Mesenchymal stem cell (in vitro differentiated cells and primary cell): ENCODE measurements around the gene RXFP1.

Experiments used
- DNase-seq: peaks from one replicate; pipeline ENCODE4 v3.0.0-alpha.2; 2013
- H2AFZ ChIP-seq: one replicate; pipeline ENCODE4 v1.6.1; 2013; ENCODE audit warnings: low read depth, mild to moderate bottlenecking, control low read depth, inconsistent platforms, low read length, moderate library complexity
- H2AK5ac ChIP-seq: 2 replicates; pipeline ENCODE4 v1.6.1; 2013; ENCODE audit warnings: low read length, moderate library complexity, mild to moderate bottlenecking, inconsistent platforms; ENCODE audit not compliant: severe bottlenecking
- H2BK120ac ChIP-seq: one replicate; pipeline ENCODE4 v1.6.1; 2013; ENCODE audit warnings: low read depth, mild to moderate bottlenecking, inconsistent platforms, low read length, moderate library complexity
- H2BK12ac ChIP-seq, 2 experiments: one replicate each; pipeline ENCODE4 v1.6.1; 2013; ENCODE audit warnings: inconsistent platforms in 2 of 2, low read length in 2 of 2, mild to moderate bottlenecking in 2 of 2, moderate library complexity in 2 of 2, control low read depth in 1 of 2
- H2BK15ac ChIP-seq: one replicate; pipeline ENCODE4 v1.6.1; 2013; ENCODE audit warnings: mild to moderate bottlenecking, low read depth, inconsistent platforms; ENCODE audit not compliant: poor library complexity, severe bottlenecking
- H2BK5ac ChIP-seq: 2 replicates; pipeline ENCODE4 v1.6.1; 2013; ENCODE audit warnings: low read depth, mild to moderate bottlenecking, low read length, control low read depth, inconsistent platforms; ENCODE audit not compliant: poor library complexity, severe bottlenecking
- H3K14ac ChIP-seq, 2 experiments: one replicate each; pipeline ENCODE4 v1.6.1; 2013; ENCODE audit warnings: inconsistent platforms in 2 of 2, low read length in 2 of 2, control low read depth in 1 of 2, mild to moderate bottlenecking in 1 of 2, moderate library complexity in 1 of 2
- H3K18ac ChIP-seq, 2 experiments: one replicate each; pipeline ENCODE4 v1.6.1; 2013; ENCODE audit warnings: inconsistent platforms in 2 of 2, low read length in 2 of 2, control low read depth in 1 of 2, low read depth in 1 of 2, mild to moderate bottlenecking in 1 of 2
- H3K23ac ChIP-seq, 2 experiments: one replicate each; pipeline ENCODE4 v1.6.1; 2013; ENCODE audit warnings: inconsistent platforms in 2 of 2, low read length in 2 of 2, mild to moderate bottlenecking in 2 of 2, moderate library complexity in 2 of 2, control low read depth in 1 of 2
- H3K27ac ChIP-seq: 2 replicates; pipeline ENCODE4 v1.5.1; 2013; ENCODE audit warnings: mild to moderate bottlenecking, moderate library complexity, low read length, control low read depth, inconsistent platforms; ENCODE audit not compliant: poor library complexity, severe bottlenecking
- H3K27me3 ChIP-seq, 2 experiments: 2 replicates each; pipeline versions ENCODE4 v1.6.1 to v1.7.0; 2013; ENCODE audit warnings: low read length in 2 of 2, mild to moderate bottlenecking in 2 of 2, moderate library complexity in 2 of 2, control low read depth in 1 of 2, inconsistent platforms in 1 of 2; ENCODE audit not compliant: control insufficient read depth in 1 of 2, insufficient read depth in 1 of 2
- H3K36me3 ChIP-seq, 2 experiments: 2 replicates each; pipeline versions ENCODE4 v1.6.1 to v1.7.0; 2013; ENCODE audit warnings: low read length in 2 of 2, control low read depth in 1 of 2, inconsistent platforms in 1 of 2, low read depth in 1 of 2, mild to moderate bottlenecking in 1 of 2; ENCODE audit not compliant: insufficient read depth in 2 of 2, control insufficient read depth in 1 of 2
- H3K4ac ChIP-seq, 2 experiments: one replicate each; pipeline ENCODE4 v1.6.1; 2013; ENCODE audit warnings: inconsistent platforms in 2 of 2, low read length in 2 of 2, mild to moderate bottlenecking in 2 of 2, moderate library complexity in 2 of 2, control low read depth in 1 of 2, low read depth in 1 of 2
- H3K4me1 ChIP-seq: 2 replicates; pipeline ENCODE4 v1.6.1; 2013; ENCODE audit warnings: low read depth, low read length, control low read depth; ENCODE audit not compliant: control insufficient read depth, insufficient read depth
- H3K4me2 ChIP-seq: 2 replicates; pipeline ENCODE4 v1.6.1; 2013; ENCODE audit warnings: low read length, mild to moderate bottlenecking, inconsistent platforms; ENCODE audit not compliant: poor library complexity, severe bottlenecking
- H3K4me3 ChIP-seq, 2 experiments: 2 replicates each; pipeline versions ENCODE4 v1.5.1 to v1.7.0; 2013; ENCODE audit warnings: low read length in 2 of 2, mild to moderate bottlenecking in 2 of 2, control low read depth in 1 of 2, low read depth in 1 of 2; ENCODE audit not compliant: insufficient read depth in 1 of 2
- H3K79me1 ChIP-seq: replicated peaks from 2 replicates; pipeline ENCODE4 v1.6.1; 2013; ENCODE audit warnings: mild to moderate bottlenecking, control low read depth, low read length, inconsistent platforms; ENCODE audit not compliant: poor library complexity, severe bottlenecking
- H3K9ac ChIP-seq: 2 replicates; pipeline ENCODE4 v1.7.0; 2013; ENCODE audit warnings: mild to moderate bottlenecking, low read length, moderate library complexity
- H3K9me3 ChIP-seq: 2 replicates; pipeline ENCODE4 v1.7.0; 2013; ENCODE audit warnings: mild to moderate bottlenecking, low read length; ENCODE audit not compliant: control insufficient read depth
- H4K8ac ChIP-seq: one replicate; pipeline ENCODE4 v1.6.1; 2013; ENCODE audit warnings: inconsistent platforms, mild to moderate bottlenecking, low read length, moderate library complexity
- H4K91ac ChIP-seq: one replicate; pipeline ENCODE4 v1.6.1; 2013; ENCODE audit warnings: mild to moderate bottlenecking, low read length, inconsistent platforms
- WGBS: methylation state at CpG from one replicate; pipeline ENCODE4 v1.1.7; 2013; ENCODE audit warnings: mixed read lengths; 5-methylcytosine and 5-hydroxymethylcytosine counted together

Gene RXFP1

GRCh38 chr4:158540125-158540907 is 18.6 kb downstream of the RXFP1 start:
- no peak overlapping the region for H2AK5ac ChIP-seq
- no peak overlapping the region for H3K14ac ChIP-seq
- WGBS, result 78% methylated on average over 7 of the region's 9 CpGs
- H2BK5ac ChIP-seq, result no peak overlapping the region
- H3K18ac ChIP-seq, result no peak overlapping the region
- no peak overlapping the region for H3K23ac ChIP-seq
- no peak overlapping the region for H4K91ac ChIP-seq
- H3K36me3 ChIP-seq, result no peaks in the 10 kb centered on the region
- H3K9me3 ChIP-seq, result no peaks in the 10 kb centered on the region
- H3K4me3 ChIP-seq, result no peak overlapping the region
- H2BK120ac ChIP-seq, result no peak overlapping the region
- H3K27ac ChIP-seq, result no peak overlapping the region
- no peak overlapping the region for H4K8ac ChIP-seq
- H2BK12ac ChIP-seq, result no peak overlapping the region
- no peak overlapping the region for H3K9ac ChIP-seq
- no peaks in the 10 kb centered on the region for H3K4me1 ChIP-seq
- no peak overlapping the region for H3K4me2 ChIP-seq
- no peaks in the 10 kb centered on the region for H3K79me1 ChIP-seq
- no peak overlapping the region for H3K4ac ChIP-seq
- no peaks in the 10 kb centered on the region for H3K27me3 ChIP-seq
- H2BK15ac ChIP-seq, result no peak overlapping the region
- no peak for DNase-seq
- H2AFZ ChIP-seq, result no peak overlapping the region

- Histone ChIP-seq H3K14ac (no peak overlapping the region), H3K79me1 (no peaks in the 10 kb centered on the region), H2AK5ac (no peak overlapping the region), H3K4me3 (no peak overlapping the region), H2BK120ac (no peak overlapping the region), H3K36me3 (no peaks in the 10 kb centered on the region), H4K91ac (no peak overlapping the region), H3K18ac (no peak overlapping the region), H2BK5ac (no peak overlapping the region), H4K8ac (no peak overlapping the region), H3K4me2 (no peak overlapping the region), H3K27ac (no peak overlapping the region), H3K4me1 (no peaks in the 10 kb centered on the region), H2BK15ac (no peak overlapping the region), H3K23ac (no peak overlapping the region), H3K4ac (no peak overlapping the region), H3K9ac (no peak overlapping the region), H2BK12ac (no peak overlapping the region), H2AFZ (no peak overlapping the region), H3K27me3 (no peaks in the 10 kb centered on the region), H3K9me3 (no peaks in the 10 kb centered on the region)
- DNase-seq, result no peak
- WGBS, result 86% methylated on average over 2 of the region's 5 CpGs
These were observed 19.8 kb downstream of the RXFP1 start for GRCh38 chr4:158541506-158541905.

- no peak for DNase-seq
- no peak overlapping the region for H3K14ac ChIP-seq
- H4K91ac ChIP-seq, result no peak overlapping the region
- no peaks in the 10 kb centered on the region for H3K4me1 ChIP-seq
- no peak overlapping the region for H2BK15ac ChIP-seq
- H3K9ac ChIP-seq, result no peak overlapping the region
- H3K4me2 ChIP-seq, result no peak overlapping the region
- H2AFZ ChIP-seq, result no peak overlapping the region
- H3K79me1 ChIP-seq, result no peaks in the 10 kb centered on the region
- H3K9me3 ChIP-seq, result no peaks in the 10 kb centered on the region
- no peak overlapping the region for H2BK5ac ChIP-seq
- no peak overlapping the region for H2AK5ac ChIP-seq
- no peak overlapping the region for H2BK120ac ChIP-seq
- H3K4me3 ChIP-seq, result no peak overlapping the region
- H3K27ac ChIP-seq, result no peak overlapping the region
- no peaks in the 10 kb centered on the region for H3K36me3 ChIP-seq
- H3K18ac ChIP-seq, result no peak overlapping the region
- no peak overlapping the region for H4K8ac ChIP-seq
- H2BK12ac ChIP-seq, result no peak overlapping the region
- H3K4ac ChIP-seq, result no peak overlapping the region
- WGBS, result 47% methylated on average over 1 of the region's 1 CpG
- no peaks in the 10 kb centered on the region for H3K27me3 ChIP-seq
- H3K23ac ChIP-seq, result no peak overlapping the region
These were observed 21.5 kb downstream of the RXFP1 start for GRCh38 chr4:158543191-158543590.

- H4K91ac ChIP-seq, result no peak overlapping the region
These were observed 22.5 kb downstream of the RXFP1 start for GRCh38 chr4:158544141-158544540.

More at GRCh38 chr4:158544141-158544540, 22.5 kb downstream of the RXFP1 start:
- no peak overlapping the region for H2AK5ac ChIP-seq
- no peak overlapping the region for H3K4me2 ChIP-seq
- H3K4me1 ChIP-seq, result no peaks in the 10 kb centered on the region
- no peak overlapping the region for H3K18ac ChIP-seq
- no peak overlapping the region for H3K14ac ChIP-seq
- H3K27me3 ChIP-seq, result no peaks in the 10 kb centered on the region
- no peaks in the 10 kb centered on the region for H3K36me3 ChIP-seq
- H2AFZ ChIP-seq, result no peak overlapping the region
- no peak overlapping the region for H2BK12ac ChIP-seq
- H2BK5ac ChIP-seq, result no peak overlapping the region
- no peak overlapping the region for H3K27ac ChIP-seq
- H3K79me1 ChIP-seq, result no peaks in the 10 kb centered on the region
- no peaks in the 10 kb centered on the region for H3K9me3 ChIP-seq
- WGBS, result 100% methylated on average over 1 of the region's 1 CpG
- H3K23ac ChIP-seq, result no peak overlapping the region
- no peak overlapping the region for H3K4me3 ChIP-seq
- no peak overlapping the region for H2BK15ac ChIP-seq
- no peak overlapping the region for H4K8ac ChIP-seq
- no peak for DNase-seq
- H3K9ac ChIP-seq, result no peak overlapping the region
- no peak overlapping the region for H3K4ac ChIP-seq
- H2BK120ac ChIP-seq, result no peak overlapping the region
